Measurements from ENCODE around the gene WRAP73.

The WRAP73 gene

GRCh38 chr1:3603571-3604467, 46.1 kb downstream of the WRAP73 start:
- no peak for DNase-seq (ENCODE audit: insufficient read length)
- TF ChIP-seq POLR2AphosphoS5 (IDR thresholded peaks at IDR 0.05; ENCODE audit: low read depth, low read length): no peak
- TF ChIP-seq TAF1 (IDR thresholded peaks at IDR 0.05; ENCODE audit: borderline replicate concordance, low read depth, low read length): no peak
- no peak for TF ChIP-seq POLR2A (IDR thresholded peaks at IDR 0.05; ENCODE audit: low read depth, low read length)
- no peak for FAIRE-seq

- TF ChIP-seq TAF1 (IDR thresholded peaks at IDR 0.05; ENCODE audit: borderline replicate concordance, low read depth, low read length) (no peak), POLR2A (IDR thresholded peaks at IDR 0.05; ENCODE audit: low read depth, low read length) (no peak), POLR2AphosphoS5 (IDR thresholded peaks at IDR 0.05; ENCODE audit: low read depth, low read length) (no peak)
- FAIRE-seq: no peak
- no peak for DNase-seq (ENCODE audit: insufficient read length)
Measured at GRCh38 chr1:3603156-3603555, 46.7 kb downstream of the WRAP73 start.

GRCh38 chr1:3602375-3602774, 47.5 kb downstream of the WRAP73 start:
- DNase-seq (ENCODE audit: insufficient read length): no peak
- FAIRE-seq: no peak
- no peak for TF ChIP-seq POLR2AphosphoS5 (IDR thresholded peaks at IDR 0.05; ENCODE audit: low read depth, low read length)

- TF ChIP-seq POLR2A (IDR thresholded peaks at IDR 0.05; ENCODE audit: low read depth, low read length) (no peak), POLR2AphosphoS5 (IDR thresholded peaks at IDR 0.05; ENCODE audit: low read depth, low read length) (no peak), TAF1 (IDR thresholded peaks at IDR 0.05; ENCODE audit: borderline replicate concordance, low read depth, low read length) (no peak)
- no peak for DNase-seq (ENCODE audit: insufficient read length)
- FAIRE-seq: no peak
Measured at GRCh38 chr1:3601743-3602142, 48.2 kb downstream of the WRAP73 start.

GRCh38 chr1:3600354-3600753, 49.5 kb downstream of the WRAP73 start:
- FAIRE-seq (no peak), DNase-seq (ENCODE audit: insufficient read length) (no peak)

GRCh38 chr1:3599816-3600215, 50.1 kb downstream of the WRAP73 start:
- TF ChIP-seq POLR2AphosphoS5 (IDR thresholded peaks at IDR 0.05; ENCODE audit: low read depth, low read length): no peak
- TF ChIP-seq POLR2A (IDR thresholded peaks at IDR 0.05; ENCODE audit: low read depth, low read length): no peak
- no peak for TF ChIP-seq TAF1 (IDR thresholded peaks at IDR 0.05; ENCODE audit: borderline replicate concordance, low read depth, low read length)
- no peak for FAIRE-seq
- no peak for DNase-seq (ENCODE audit: insufficient read length)

More at GRCh38 chr1:3600354-3600753, 49.5 kb downstream of the WRAP73 start:
- TF ChIP-seq POLR2AphosphoS5 (IDR thresholded peaks at IDR 0.05; ENCODE audit: low read depth, low read length) (no peak), POLR2A (IDR thresholded peaks at IDR 0.05; ENCODE audit: low read depth, low read length) (no peak), TAF1 (IDR thresholded peaks at IDR 0.05; ENCODE audit: borderline replicate concordance, low read depth, low read length) (no peak)

- FAIRE-seq: no peak
- no peak for DNase-seq (ENCODE audit: insufficient read length)
- TF ChIP-seq POLR2AphosphoS5 (IDR thresholded peaks at IDR 0.05; ENCODE audit: low read depth, low read length) (no peak), TAF1 (IDR thresholded peaks at IDR 0.05; ENCODE audit: borderline replicate concordance, low read depth, low read length) (no peak), POLR2A (IDR thresholded peaks at IDR 0.05; ENCODE audit: low read depth, low read length) (no peak)
Measured at GRCh38 chr1:3599286-3599811, 50.6 kb downstream of the WRAP73 start.

- no peak for DNase-seq (ENCODE audit: insufficient read length)
- TF ChIP-seq POLR2AphosphoS5 (IDR thresholded peaks at IDR 0.05; ENCODE audit: low read depth, low read length): no peak
- TF ChIP-seq TAF1 (IDR thresholded peaks at IDR 0.05; ENCODE audit: borderline replicate concordance, low read depth, low read length): no peak
- TF ChIP-seq POLR2A (IDR thresholded peaks at IDR 0.05; ENCODE audit: low read depth, low read length): no peak
- no peak for FAIRE-seq
Measured at GRCh38 chr1:3598522-3599285, 51.2 kb downstream of the WRAP73 start.

- no peak for DNase-seq (ENCODE audit: insufficient read length)
- no peak for FAIRE-seq
- TF ChIP-seq TAF1 (IDR thresholded peaks at IDR 0.05; ENCODE audit: borderline replicate concordance, low read depth, low read length): no peak
Measured at GRCh38 chr1:3598051-3598491, 51.8 kb downstream of the WRAP73 start.

GRCh38 chr1:3597599-3597964, 52.3 kb downstream of the WRAP73 start:
- DNase-seq (ENCODE audit: insufficient read length) (no peak), FAIRE-seq (no peak)
- TF ChIP-seq TAF1 (IDR thresholded peaks at IDR 0.05; ENCODE audit: borderline replicate concordance, low read depth, low read length) (no peak), POLR2A (IDR thresholded peaks at IDR 0.05; ENCODE audit: low read depth, low read length) (no peak), POLR2AphosphoS5 (IDR thresholded peaks at IDR 0.05; ENCODE audit: low read depth, low read length) (no peak)

GRCh38 chr1:3596663-3597598, 53.0 kb downstream of the WRAP73 start:
- no peak for DNase-seq (ENCODE audit: insufficient read length)

More at GRCh38 chr1:3596663-3597598, 53.0 kb downstream of the WRAP73 start:
- TF ChIP-seq POLR2A (IDR thresholded peaks at IDR 0.05; ENCODE audit: low read depth, low read length) (no peak), POLR2AphosphoS5 (IDR thresholded peaks at IDR 0.05; ENCODE audit: low read depth, low read length) (no peak), TAF1 (IDR thresholded peaks at IDR 0.05; ENCODE audit: borderline replicate concordance, low read depth, low read length) (no peak)
- no peak for FAIRE-seq
